ENCODE measurements around the gene PLIN4.

The PLIN4 gene, protein sequence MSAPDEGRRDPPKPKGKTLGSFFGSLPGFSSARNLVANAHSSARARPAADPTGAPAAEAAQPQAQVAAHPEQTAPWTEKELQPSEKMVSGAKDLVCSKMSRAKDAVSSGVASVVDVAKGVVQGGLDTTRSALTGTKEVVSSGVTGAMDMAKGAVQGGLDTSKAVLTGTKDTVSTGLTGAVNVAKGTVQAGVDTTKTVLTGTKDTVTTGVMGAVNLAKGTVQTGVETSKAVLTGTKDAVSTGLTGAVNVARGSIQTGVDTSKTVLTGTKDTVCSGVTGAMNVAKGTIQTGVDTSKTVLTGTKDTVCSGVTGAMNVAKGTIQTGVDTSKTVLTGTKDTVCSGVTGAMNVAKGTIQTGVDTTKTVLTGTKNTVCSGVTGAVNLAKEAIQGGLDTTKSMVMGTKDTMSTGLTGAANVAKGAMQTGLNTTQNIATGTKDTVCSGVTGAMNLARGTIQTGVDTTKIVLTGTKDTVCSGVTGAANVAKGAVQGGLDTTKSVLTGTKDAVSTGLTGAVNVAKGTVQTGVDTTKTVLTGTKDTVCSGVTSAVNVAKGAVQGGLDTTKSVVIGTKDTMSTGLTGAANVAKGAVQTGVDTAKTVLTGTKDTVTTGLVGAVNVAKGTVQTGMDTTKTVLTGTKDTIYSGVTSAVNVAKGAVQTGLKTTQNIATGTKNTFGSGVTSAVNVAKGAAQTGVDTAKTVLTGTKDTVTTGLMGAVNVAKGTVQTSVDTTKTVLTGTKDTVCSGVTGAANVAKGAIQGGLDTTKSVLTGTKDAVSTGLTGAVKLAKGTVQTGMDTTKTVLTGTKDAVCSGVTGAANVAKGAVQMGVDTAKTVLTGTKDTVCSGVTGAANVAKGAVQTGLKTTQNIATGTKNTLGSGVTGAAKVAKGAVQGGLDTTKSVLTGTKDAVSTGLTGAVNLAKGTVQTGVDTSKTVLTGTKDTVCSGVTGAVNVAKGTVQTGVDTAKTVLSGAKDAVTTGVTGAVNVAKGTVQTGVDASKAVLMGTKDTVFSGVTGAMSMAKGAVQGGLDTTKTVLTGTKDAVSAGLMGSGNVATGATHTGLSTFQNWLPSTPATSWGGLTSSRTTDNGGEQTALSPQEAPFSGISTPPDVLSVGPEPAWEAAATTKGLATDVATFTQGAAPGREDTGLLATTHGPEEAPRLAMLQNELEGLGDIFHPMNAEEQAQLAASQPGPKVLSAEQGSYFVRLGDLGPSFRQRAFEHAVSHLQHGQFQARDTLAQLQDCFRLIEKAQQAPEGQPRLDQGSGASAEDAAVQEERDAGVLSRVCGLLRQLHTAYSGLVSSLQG (N-terminal part only)

DNA sequence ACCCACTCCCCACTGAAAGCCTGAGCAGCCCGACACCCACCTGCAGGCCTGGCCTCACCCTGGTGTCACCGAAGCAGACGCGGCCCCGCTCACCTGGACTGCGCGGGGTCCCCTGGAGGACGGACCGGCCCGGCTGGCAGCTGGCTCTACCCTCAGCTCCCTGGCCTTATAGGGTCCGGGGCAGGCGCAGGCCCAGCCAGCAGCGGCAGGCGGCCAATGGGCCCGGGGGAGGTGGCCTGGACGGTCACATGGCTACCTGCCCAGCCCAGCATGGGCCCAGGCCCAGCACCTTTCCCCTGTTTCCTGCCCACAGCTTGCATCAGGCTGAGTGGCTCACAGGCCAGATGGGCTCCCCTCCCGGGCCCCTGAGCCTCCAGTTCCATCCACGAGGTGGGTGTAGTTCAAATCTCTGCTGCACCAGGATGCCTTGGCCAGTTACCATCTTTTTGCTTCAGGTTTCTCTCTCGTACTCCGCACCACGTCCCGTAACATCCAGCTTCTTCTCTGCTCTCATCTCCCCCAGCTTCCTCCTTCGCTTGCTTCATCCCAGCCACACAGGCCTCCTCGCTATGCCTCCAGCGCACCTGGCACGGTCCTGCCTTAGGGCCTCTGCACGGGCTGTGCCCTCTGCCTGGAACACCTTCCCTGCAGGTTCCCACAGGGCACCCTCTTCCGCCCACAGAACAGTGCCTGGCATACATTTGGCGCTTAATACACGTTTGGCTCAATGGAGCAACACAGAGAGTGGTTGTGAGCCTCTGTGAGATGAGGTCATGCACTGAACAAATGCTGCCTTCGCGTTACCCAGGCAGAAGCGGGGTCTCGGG lies at the start of gene PLIN4:
PLIN4 (minus strand) TSS at position 142 of the 827 bp plus-strand sequence. CDS start 214 bp downstream, outside the sequence.
- DNase-seq: no peak

DNA sequence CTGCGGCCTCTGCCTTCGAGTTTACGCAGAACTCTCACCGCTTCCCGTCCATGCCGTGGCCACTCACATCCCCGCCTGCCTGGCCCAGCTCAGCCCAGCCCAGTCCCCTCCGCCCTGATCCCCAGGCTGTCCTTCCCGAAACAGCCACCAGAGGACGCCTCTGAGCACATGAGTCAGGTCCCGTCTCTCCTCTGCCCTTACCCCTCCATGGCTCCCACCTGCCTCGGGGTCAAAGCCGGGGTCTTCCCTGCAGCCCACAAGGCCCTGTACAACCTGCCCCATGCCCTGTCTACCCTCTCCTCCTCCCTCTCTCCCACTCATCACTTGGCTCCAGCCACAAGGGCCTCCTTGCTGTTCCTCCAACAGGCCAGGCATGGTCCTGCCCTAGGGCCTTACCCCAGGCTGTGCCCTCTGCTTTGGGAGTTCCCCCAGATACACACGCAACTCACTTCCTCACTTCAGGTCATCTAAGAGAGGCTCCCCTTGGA lies 49.3 kb upstream of the PLIN4 start:
- DNase-seq: peak; percentile 73

DNA sequence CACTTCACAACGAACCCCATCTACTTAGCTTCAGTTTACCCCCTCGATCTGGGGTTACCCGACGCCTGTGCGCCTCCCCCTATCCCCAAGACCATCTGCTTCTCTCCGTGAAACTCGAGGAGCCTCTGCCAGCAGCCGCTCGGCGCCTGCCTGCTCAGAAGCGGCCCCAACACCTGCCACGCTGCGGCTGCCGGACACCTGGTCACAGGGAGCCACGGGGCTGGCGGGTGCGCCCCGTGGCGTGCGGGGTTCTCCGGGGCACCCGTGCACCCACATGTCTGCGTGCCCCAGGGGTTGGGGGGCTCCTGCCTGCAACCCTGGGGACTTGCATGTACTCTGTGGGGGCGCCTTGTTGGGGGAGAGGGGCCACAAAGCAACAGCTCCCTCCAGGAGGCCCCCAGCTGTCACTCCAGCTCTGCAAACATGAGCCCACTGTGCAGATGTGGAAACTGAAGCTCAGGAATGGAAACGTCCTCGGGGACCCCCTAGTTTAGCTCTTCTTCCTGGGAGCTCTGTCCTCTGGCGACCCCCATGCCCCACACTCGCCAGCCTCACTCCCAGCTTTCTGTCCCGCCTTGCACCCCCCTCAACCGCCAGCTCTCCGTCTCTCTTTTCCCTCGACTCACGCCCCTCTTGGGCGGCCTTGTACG lies 48.2 kb upstream of the PLIN4 start:
- DNase-seq: no peak

DNA sequence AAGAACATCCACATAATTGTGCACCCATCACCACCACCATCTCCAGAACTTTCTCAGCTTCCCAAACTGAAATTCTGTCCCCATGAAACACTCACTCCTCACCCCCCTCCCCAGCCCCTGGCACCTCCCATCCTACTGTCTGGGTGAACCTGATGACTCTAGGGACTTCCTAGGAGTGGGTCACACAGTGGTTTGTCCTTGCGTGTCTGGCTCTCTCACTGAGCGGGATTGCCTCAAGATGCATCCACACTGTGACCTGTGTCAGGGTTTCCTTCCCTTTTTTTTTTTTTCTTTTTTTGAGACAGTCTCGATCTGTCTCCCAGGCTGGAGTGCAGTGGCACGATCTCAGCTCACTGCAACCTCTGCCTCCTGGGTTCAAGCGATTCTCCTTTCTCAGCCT lies 45.3 kb upstream of the PLIN4 start:
- DNase-seq: peak; percentile 88

DNA sequence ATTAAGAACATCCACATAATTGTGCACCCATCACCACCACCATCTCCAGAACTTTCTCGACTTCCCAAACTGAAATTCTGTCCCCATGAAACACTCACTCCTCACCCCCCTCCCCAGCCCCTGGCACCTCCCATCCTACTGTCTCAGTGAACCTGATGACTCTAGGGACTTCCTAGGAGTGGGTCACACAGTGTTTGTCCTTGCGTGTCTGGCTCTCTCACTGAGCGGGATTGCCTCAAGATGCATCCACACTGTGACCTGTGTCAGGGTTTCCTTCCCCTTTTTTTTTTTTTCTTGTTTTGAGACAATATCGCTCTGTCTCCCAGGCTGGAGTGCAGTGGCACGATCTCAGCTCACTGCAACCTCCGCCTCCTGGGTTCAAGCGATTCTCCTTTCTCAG lies 43.8 kb upstream of the PLIN4 start:
- DNase-seq: peak; percentile 85

DNA sequence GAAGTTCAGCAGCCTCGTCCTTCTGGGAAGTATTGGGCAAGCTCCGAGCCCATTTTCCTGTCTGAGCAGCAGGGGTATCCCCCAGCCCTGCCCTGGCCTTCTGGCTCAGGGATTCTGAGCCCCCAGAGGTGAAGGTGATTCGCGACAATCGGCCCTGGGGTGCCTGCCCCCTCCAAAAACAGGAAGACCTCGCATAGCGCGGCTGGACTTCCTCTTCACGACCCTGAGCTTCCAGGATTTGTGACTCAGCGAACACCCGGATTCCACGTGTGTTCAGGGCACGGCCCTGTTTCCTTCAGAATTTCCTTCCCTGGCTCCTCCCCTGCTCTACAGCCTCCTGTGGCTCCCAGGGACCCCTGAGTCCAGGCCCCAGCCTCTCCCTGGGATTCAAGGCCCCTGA lies 41.3 kb upstream of the PLIN4 start, which contains the start of gene SEMA6B:
SEMA6B (minus strand) TSS at position 116 of the 400 bp plus-strand sequence. CDS start 1,227 bp downstream, outside the sequence.
- peak; percentile 83 for DNase-seq

DNA sequence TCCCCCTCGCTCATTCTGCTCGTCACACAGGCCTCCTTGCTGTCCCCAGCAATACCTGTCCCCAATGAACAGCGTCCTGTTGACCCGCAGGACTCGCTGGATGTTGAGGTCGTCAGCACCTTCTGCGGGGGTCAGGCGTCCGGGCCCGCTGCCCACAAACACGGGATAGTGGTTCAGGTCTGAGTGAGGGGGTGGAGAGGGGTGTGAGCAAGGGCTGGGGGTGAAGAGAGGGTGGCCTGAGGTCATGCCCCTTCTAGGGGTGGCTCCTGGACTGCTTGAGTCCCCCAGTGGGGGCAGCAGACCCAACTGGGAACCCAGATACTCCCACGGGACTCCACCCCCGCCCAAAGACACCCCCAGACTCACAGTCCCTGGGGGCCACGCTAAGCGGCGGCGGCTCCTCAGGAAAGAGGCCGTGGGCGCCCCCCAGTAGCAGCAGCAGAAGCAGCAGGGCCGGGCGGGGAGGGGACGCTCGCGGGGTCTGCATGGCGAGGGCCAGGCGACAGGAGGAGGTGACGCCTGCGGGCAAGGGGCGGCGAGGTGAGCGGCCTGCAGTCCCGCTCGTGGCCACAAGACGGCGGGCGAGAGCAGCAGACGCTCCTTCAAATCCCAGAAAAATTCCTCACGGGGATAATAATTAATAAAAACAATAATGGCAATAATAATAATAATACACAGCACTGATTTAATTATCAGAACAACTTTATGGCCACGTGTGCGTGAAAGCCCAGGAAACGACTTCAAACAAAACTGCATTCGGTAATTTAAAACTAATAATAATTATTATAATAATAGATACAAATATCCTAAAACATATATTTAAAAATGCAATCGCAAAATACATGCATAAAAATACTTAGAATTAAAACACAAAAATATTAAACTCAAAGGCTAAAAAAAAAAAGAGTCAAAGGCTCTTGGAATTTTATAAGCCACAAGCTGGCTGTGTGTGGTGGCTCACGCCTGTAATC lies 40.0 kb upstream of the PLIN4 start:
- peak; percentile 13 for DNase-seq

DNA sequence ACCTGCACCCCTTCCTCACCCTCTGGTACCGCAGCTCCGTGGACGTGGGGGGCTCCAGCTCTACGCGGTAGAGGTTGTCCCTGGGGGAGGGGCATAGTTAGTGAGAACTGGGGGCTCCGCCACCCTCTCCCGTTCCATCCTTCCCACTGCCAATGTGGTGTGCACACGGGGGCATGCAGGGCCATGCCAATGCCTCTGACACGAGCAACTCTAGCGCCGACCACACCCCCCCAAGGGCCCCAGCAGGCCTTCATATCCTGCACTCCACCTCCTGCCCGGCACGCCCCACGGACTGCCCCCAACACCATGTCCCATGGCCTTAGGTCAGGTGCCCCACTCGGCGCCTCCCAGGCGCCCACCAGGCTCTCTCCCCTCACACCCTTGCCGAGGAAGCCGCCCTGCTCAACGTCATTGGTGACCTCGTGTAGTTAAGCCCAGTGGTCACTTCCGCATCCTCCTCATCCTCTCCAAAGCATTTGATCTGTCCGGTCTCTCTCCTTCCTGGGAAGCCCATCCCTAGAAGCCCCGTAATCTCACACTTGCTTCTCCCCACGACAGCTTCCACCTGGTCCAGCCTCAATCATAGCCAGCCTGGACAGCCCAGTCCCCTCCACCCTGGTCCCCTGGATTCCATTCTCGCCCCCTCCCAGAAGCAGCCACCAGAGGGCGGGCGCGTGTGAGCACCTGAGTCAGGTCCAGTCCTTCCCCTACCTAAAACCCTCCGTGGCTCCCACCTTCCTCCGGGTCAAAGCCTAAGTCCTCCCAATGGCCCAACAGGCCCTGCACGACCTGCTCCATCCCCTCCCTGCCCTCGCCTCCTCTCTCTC lies 39.1 kb upstream of the PLIN4 start:
- DNase-seq: no peak

DNA sequence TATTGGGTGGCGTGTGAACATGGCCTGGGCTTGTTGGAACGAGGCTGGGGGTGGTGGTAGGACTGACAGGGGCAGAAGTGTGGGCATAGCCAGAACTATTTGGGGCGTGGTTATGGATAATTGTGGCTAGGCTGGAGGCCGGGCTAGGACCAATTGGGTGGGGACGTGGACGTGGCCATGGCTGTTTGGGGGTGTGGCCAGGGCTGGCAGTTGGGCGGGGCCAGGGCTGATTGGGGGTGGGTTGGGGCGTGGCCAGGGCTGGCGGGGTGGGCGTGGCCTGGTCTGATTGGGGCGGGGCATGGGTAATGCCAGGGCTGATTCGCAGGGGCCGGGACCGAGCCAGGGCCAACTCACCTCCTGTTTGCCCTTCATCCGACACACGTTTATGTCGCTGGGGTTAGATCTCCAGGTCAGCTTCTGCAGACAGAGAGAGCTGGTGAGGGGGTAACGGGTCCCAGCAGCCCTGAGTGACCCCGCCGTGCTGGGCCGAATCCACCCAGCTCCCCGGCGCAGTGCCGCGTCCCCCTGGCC lies 38.4 kb upstream of the PLIN4 start:
- peak; percentile 45 for DNase-seq

DNA sequence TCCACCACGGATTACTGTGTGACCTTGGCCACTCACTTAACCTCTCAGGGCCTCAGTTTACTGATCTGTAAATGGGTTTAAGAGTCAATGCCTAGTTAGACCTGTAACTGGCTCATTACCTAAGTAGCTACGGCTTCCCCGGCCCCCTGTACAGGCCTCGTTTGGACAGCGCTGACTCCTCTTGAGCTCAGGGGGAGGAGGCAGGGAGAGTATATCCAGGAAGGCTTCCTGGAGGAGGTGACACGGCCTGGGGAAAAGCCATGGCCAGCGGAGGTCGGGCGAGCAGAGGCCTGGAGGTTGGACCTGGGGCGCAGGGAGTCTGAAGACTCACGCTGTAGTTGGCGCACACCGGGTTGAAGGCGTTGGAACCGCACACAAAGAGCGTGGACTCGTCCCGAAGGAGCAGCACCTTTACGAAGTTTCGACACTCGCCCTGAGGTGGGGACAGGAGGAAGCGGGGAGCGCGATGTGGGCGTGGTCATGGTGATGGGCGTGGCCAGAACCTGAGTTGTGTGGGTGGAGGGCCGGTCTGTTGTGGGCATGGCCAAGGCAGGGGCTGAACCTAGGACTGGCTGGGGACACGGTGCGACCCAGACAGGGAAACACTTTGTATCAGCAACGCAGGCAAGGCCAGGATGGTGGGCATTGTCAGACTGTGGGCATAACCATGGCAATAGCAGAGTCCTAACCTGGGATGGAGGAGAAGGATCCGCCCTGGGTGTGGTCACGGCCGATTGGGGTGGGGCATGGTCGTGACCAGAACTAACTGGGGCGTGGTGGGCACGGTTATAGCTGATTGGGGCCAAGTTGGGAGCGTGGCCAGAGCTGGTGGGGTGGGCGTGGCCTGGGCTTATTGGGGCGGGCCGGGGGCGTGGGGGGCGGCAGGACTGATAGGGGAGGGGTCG lies 37.6 kb upstream of the PLIN4 start:
- peak; percentile 12 for DNase-seq

DNA sequence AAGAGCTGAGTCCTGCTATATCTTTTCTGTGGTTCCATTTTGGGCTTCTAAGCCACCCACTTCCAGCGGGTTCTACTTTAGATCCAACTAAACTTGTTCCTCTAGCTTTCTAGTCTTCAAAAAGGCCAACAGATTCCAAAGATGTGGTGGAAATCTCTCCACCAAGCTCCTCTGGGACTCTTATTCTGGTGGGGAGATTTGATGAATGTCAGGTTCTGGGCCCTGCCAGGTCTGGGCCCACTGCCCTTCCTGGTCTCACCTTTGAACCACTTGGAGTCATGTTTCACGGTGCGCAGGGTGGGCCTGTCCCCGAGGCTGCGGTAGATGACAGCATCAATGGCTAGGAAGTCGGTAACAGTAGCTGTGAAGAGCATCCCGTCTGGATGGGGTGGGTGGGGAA lies 36.4 kb upstream of the PLIN4 start:
- DNase-seq: no peak

DNA sequence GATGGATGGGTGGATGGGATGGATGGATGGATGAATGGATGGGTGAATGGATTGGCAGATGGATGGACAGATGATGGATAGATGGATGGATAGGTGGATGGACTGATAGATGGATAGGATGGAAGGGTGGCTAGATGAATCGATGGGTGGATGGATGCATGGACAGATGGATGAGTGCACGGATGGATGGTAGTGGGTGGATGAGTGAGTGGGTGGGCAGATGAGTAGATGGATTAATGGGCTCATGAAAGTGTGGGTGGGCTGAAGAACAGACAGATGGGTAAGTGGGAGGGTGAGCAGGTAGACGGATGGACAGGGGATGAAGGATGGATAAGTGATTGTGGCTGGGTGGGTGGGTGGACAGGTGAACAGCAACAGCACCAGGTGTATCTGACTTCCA lies 35.5 kb upstream of the PLIN4 start:
- DNase-seq: no peak

DNA sequence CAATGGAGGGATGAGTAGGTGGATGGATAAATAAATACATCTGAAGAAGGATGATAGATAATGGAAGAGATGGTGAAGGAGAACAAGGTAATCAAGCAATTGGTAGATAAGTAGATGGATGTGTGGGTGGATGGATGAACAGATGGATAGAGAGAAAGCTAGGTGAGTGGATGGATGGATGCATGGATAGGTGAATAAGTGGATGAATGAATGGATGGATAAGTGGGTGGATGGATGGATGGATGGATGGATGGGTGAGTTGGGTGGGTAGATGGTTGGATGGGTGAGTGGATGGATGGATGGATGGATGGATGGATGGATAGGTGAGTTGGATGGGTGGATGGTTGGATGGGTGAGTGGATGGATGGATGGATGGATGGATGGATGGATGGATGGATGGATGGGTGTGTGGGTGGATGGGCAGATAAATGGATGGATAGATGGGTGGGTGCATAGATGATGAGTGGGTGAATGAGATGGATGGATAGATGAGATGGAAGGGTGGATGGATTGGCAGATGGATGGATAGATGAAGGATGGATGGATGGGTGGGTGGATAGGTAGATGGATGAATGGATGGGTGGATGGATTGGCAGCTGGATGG lies 34.9 kb upstream of the PLIN4 start:
- DNase-seq: no peak

DNA sequence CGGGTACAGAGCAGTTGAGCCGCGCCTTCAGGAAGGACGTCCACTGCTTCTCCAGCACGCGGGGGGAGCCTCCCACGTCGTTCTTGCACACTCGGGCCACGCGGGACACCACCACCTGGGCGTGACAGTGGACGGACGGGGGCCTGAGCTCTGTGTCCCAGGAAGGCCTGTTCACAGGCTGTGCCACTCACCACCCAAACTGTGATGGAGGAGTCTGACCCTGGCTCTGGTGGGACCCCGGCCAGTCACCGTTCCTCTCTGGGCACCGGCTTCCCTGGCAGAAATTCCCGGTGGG lies 34.2 kb upstream of the PLIN4 start:
- no peak for DNase-seq

DNA sequence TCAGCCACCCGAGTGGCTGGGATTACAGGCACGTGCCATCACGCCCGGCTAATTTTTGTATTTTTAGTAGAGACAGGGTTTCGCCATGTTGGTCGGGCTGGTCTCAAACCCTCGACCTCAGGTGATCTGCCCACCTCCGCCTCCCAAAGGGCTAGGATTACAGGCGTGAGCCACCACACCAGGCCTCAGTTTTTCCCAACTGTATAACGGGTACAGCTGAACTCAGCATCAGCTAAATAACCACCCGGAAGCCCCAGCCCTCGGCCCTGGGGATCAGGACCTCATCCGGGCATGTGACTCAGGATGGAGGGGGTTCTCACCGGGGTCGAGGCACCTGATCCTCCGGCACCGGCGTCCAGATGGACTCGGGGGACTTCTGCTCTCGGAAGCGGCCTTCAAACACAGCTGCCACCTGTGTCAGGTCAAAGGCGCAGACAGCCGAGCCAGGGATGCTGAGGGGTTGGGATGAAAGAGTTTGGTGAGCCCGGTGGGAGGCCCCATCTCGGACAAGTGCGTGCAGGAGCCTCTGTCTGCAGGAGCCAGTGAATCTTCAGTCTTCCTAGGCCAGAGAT lies 32.3 kb upstream of the PLIN4 start:
- no peak for DNase-seq

DNA sequence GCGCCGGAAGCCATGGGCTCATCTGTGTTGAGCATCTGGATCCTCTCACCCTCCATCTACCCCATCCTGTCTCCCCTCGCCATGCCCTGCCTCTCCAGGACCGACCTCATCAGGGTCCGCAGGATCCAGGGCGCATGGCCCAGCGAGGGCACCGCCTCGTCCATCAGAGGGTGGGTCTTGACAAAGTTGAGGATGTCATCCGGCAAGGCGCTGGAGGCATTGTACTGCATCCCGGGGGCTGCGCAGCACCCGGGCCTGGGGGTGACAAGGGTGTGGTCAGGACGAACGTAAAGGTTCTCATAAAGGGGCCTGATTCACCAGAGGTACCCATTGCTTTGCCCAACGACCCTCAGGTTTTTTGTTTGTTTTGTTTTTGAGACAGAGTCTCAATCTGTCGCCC lies 31.7 kb upstream of the PLIN4 start:
- DNase-seq: no peak

DNA sequence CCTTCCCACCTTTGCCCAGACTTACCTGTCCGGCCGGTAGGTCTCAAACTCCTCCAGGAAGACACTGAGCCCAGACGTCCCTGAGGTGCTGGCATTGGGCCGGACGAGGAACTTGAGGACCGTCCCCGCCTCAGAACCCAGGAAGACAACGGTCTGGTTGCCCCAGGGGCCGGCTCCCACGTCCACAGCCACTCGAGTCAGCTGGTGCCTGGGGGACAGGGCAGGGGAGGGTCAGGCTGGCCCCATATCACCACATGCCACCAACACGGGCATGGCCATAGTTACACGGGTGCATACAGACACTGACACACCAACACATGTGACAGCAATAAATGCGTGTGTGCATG lies 29.9 kb upstream of the PLIN4 start:
- no peak for DNase-seq

Data from inflammatory macrophage treated with lipopolysaccharide for 4 hours (primary cell).